ENCODE measurements around the gene TMEM184A.

TMEM184A gene

GRCh38 chr7:1514995-1515401 is 41.0 kb downstream of the TMEM184A start:
- no peak for DNase-seq (ENCODE audit: low spot score)
- no peak for TF ChIP-seq CTCF (IDR thresholded peaks at IDR 0.05; ENCODE audit: borderline replicate concordance, control extremely low read depth, extremely low read depth, insufficient read depth, missing control alignments)
- in situ Hi-C loops (cut with MboI; ENCODE audit: low sequenced_read_pairs, unreplicated experiment), result no loop called here

GRCh38 chr7:1514407-1514806 is 41.6 kb downstream of the TMEM184A start:
- no peak for TF ChIP-seq CTCF (IDR thresholded peaks at IDR 0.05; ENCODE audit: borderline replicate concordance, control extremely low read depth, extremely low read depth, insufficient read depth, missing control alignments)
- in situ Hi-C loops (cut with MboI; ENCODE audit: low sequenced_read_pairs, unreplicated experiment), result no loop called here
- no peak for DNase-seq (ENCODE audit: low spot score)

DNA sequence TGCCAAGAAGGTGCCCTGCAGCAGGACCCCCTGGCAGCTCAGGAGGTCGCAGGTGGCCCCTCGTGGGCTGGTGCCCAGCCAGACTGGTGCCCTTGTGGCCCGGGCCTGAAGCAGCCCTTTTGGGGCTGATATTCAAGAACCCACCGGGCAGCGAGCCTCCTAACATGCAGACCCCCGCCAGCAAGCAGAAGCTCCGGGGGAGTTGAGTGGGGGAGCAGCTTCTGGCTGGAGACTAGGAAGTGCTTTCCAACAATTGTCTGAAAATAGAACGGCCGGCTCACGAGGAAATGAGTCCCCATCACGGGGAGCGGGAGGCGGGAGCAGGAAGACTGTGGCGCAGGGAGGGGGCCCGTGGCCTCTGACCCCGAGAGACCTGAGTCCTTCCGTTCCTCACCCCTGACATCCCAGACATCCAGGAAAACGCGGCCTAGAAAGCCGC is 42.3 kb downstream of the TMEM184A start:
- TF ChIP-seq CTCF (IDR thresholded peaks at IDR 0.05; ENCODE audit: borderline replicate concordance, control extremely low read depth, extremely low read depth, insufficient read depth, missing control alignments), result no peak
- in situ Hi-C loops (cut with MboI; ENCODE audit: low sequenced_read_pairs, unreplicated experiment), result no loop called here
- DNase-seq (ENCODE audit: low spot score), result no peak

DNA sequence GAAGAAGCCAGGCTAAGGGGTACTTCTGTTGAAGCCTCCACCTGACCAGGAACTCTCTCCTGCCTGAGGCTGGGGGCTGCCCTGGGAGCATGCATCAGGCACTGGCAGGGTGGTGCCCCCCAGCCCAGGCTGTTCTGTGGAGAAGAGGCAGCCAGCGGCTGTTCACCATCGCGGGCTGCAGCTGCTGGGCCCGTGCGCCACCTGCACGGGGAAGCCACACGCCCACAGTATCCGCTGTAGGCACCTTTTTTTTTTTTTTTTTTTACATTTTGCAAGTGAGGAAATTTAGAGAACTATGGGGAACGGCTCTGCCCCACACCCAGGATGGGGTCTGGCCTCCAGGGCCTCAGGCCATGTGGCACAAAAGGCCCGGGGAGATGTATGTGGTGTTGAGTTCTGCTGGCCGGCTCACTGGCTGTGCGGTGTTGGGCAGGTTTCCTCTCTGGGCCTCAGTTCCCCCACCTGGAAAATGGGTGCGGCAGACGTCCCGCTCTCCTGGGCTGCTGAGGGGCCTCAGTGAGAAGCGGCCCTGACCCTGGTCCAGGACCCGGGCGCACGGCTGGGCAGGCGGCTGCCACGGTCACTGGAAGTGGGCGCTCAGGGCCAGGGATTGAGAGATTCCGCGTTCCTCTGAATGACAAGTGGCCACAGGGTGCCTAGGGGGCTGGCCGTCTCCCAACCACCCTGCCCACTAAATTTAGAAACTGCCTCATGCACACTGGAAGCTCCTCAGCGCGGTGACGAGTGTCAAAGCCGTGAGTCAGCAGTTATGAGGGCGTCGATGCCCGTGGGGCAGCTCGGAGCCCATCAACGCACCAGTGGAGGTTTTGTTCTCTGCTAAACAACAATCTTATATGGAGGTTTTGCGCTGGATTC is 43.0 kb downstream of the TMEM184A start:
- peak; percentile 80 for DNase-seq (ENCODE audit: low spot score)
- TF ChIP-seq CTCF (IDR thresholded peaks at IDR 0.05; ENCODE audit: borderline replicate concordance, control extremely low read depth, extremely low read depth, insufficient read depth, missing control alignments), result no peak
- in situ Hi-C loops (cut with MboI; ENCODE audit: low sequenced_read_pairs, unreplicated experiment), result no loop called here

DNA sequence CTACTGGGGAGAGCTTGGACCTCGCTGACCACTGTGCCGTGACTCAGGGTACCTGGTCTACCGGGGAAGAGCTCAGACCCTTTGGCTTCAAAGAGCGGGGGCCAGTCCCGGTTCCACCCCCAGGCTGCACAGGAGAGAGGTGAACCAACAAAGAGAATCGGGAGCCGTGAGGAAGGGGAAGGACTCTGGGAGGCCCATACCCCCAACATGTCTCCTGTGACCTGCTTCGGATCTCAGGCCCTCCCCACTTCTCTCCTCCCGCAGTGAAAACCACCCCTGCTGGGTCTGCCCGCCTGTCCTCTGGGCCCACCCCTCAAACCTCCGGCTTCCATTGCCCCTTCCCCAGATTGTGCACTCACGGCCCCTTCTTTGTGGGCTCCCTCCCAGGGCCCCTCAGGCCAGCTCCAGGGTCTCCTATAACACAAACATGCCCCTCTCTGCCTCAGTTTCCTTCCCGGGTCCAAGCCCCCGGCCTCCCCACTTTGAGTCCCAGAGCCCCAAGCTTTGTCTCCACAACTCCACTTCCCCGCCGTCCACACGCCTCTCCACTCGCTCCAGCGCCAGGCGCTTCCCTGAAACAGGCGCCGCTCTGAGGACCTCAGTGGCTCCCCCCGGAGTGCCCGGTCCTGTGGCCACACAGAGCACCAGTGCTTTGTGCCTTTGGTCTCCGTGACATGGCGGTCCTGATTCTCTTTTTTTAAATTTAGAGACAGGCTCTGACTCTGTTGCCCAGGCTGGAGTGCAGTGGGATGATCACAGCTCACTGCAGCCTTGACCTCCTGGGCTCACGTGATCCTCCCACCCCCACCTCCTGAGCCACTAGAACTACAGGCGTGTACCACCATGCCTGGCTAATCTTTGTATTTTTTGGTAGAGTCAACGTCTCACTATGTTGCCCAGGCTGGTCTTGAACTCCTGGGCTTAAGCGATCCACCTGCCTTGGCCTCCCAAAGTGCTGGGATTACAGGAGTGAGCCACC is 44.3 kb downstream of the TMEM184A start:
- no peak for TF ChIP-seq CTCF (IDR thresholded peaks at IDR 0.05; ENCODE audit: borderline replicate concordance, control extremely low read depth, extremely low read depth, insufficient read depth, missing control alignments)
- in situ Hi-C loops (cut with MboI; ENCODE audit: low sequenced_read_pairs, unreplicated experiment), result no loop called here
- no peak for DNase-seq (ENCODE audit: low spot score)

- in situ Hi-C loops (cut with MboI; ENCODE audit: low sequenced_read_pairs, unreplicated experiment), result no loop called here
- no peak for TF ChIP-seq CTCF (IDR thresholded peaks at IDR 0.05; ENCODE audit: borderline replicate concordance, control extremely low read depth, extremely low read depth, insufficient read depth, missing control alignments)
- no peak for DNase-seq (ENCODE audit: low spot score)
Observed at GRCh38 chr7:1510780-1511154, 45.2 kb downstream of the TMEM184A start.

Data from GM13976 (cell line).